IgD-negative memory B cell (primary cell): ENCODE data around the gene TENM3. TPM values are rescaled to one million over a fixed set of nuclear protein-coding genes. Genes with fewer than 3 reads are reported as not detected.
A peak's percentile ranks its signal among the peaks of the same experiment; 100 is the strongest.

Experiments used
- H3K27ac Mint-ChIP-seq, 3 donors: one replicate each; pipeline ENCODE4 v1.8.0; 2020 to 2022; ENCODE audit warnings: mild to moderate bottlenecking in 3 of 3, mixed read lengths in 3 of 3, moderate library complexity in 1 of 3
- H3K27me3 Mint-ChIP-seq: one replicate; pipeline ENCODE4 v1.8.0; 2021; ENCODE audit warnings: mixed read lengths
- H3K36me3 Mint-ChIP-seq: one replicate; pipeline ENCODE4 v1.8.0; 2020; ENCODE audit warnings: mild to moderate bottlenecking, mixed read lengths
- H3K4me1 Mint-ChIP-seq, 3 donors: one replicate each; pipeline ENCODE4 v1.8.0; 2020 to 2022; ENCODE audit warnings: mixed read lengths in 3 of 3, mild to moderate bottlenecking in 1 of 3
- H3K4me3 Mint-ChIP-seq, 4 donors: one replicate each; pipeline ENCODE4 v1.8.0; 2020 to 2022; ENCODE audit warnings: mild to moderate bottlenecking in 4 of 4, mixed read lengths in 4 of 4, moderate library complexity in 3 of 4
- H3K9me3 Mint-ChIP-seq, 3 donors: one replicate each; pipeline ENCODE4 v1.8.0; 2020 to 2021; ENCODE audit warnings: mixed read lengths in 3 of 3, mild to moderate bottlenecking in 1 of 3
- polyA plus RNA-seq: library from polyadenylated mRNA; unstranded; fragments of 300-500 nt; fragmentation: Illumina TruSeq; gene quantifications from one replicate; pipeline ENCODE4 v1.2.3, GENCODE V29; 2021

The TENM3 gene
- polyA plus RNA-seq, 1 donor from 2014 or later = not detected

DNA sequence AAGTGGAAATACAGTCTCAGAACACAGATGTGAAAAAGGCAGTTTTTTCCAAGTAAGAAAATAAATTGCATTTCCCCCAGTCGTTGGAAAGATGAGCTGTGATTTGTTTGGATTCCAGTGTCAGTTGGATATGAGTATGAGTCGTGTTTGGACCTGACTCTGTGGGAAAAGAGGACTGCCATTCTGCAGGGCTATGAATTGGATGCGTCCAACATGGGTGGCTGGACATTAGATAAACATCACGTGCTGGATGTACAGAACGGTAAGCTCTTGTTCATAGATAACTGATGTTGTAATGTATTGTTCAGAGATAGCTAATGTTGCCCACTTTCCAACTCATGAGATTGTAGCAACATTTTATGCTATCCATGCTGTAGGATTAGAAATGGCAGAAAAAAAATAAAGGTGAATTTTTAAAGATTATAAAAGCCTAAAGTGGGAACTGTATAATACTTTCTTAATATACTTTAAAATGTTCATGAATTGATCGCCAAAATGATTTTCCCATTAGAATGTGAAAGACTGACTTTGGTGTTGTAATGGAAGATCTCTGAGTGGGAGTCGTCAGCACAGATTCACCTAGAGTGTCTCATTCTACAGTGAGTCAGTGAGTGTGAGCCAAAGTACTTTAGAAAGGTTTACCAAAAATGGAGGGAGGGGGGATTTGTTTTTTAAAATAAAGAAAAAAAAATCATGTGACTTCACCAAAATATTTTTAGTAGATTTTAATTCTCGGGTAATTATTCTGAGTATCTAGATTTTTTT, 495.3 kb downstream of the TENM3 start:
- Mint-ChIP-seq H3K4me1 (no peaks in the 10 kb centered on the region), H3K27ac (no peak overlapping the region), H3K4me3 (no peak overlapping the region), H3K36me3 (no peaks in the 10 kb centered on the region), H3K27me3 (no peaks in the 10 kb centered on the region), H3K9me3 (no peaks in the 10 kb centered on the region)

DNA sequence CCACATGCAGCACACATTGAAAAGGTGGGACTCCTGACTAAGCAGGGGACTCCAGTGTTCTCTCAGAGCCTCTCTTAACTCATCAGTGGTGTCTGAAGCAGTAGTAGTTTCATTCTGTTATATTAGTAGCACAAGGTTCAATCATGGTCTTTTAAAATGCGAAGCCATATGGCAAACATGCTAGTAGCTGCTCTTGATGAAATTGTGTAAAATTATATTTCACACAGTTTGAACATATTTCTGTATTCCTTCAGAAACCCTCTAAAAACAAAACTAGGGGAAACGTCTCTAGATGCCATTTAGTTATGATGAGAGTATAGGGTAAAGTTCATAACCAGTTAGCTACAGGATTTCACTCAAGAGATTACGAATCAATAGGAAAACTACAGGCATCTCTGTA, 497.1 kb downstream of the TENM3 start:
- Mint-ChIP-seq H3K27ac (no peak overlapping the region), H3K4me1 (no peaks in the 10 kb centered on the region), H3K36me3 (no peaks in the 10 kb centered on the region), H3K27me3 (no peaks in the 10 kb centered on the region), H3K9me3 (no peaks in the 10 kb centered on the region), H3K4me3 (no peak overlapping the region)

- H3K4me1 Mint-ChIP-seq = no peaks in the 10 kb centered on the region
- H3K36me3 Mint-ChIP-seq = no peaks in the 10 kb centered on the region
- no peaks in the 10 kb centered on the region for H3K27me3 Mint-ChIP-seq
- no peak overlapping the region for H3K27ac Mint-ChIP-seq
- H3K4me3 Mint-ChIP-seq = no peak overlapping the region
- peaks cover 0 to 3% (median 0%) of the 10 kb centered on the region in 3 donors for H3K9me3 Mint-ChIP-seq
These were observed 497.9 kb downstream of the TENM3 start for GRCh38 chr4:182741054-182741453.

GRCh38 chr4:182741914-182742313, 498.7 kb downstream of the TENM3 start:
- no peaks in the 10 kb centered on the region for H3K27me3 Mint-ChIP-seq
- H3K27ac Mint-ChIP-seq = no peak overlapping the region
- no peaks in the 10 kb centered on the region for H3K4me1 Mint-ChIP-seq
- H3K36me3 Mint-ChIP-seq = no peaks in the 10 kb centered on the region
- peaks cover 0 to 5% (median 0%) of the 10 kb centered on the region in 3 donors for H3K9me3 Mint-ChIP-seq
- peak overlapping the region in 1 of 4 donors; percentile 29 for H3K4me3 Mint-ChIP-seq

DNA sequence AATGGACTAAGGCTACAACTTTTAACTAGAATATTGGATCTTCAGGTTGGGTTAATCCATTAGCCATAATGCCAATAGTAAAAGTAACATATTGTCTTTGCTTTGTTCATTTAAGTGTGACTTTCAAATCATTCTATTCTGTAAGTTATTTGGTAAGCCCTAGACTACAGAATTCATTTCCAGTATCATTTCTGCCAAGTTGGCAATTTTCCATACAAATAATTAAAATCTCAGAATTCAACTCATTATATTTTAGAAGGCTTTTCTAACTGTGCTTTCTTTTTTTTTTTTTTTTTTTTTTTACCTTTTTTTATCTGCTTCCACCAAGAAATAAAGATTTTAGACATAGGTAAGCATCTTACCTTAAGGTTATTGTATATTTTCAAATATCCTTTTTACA, 500.6 kb downstream of the TENM3 start:
- H3K27ac Mint-ChIP-seq = no peak overlapping the region
- H3K36me3 Mint-ChIP-seq = no peaks in the 10 kb centered on the region
- no peaks in the 10 kb centered on the region for H3K4me1 Mint-ChIP-seq
- H3K9me3 Mint-ChIP-seq = peaks cover 0 to 5% (median 0%) of the 10 kb centered on the region in 3 donors
- no peaks in the 10 kb centered on the region for H3K27me3 Mint-ChIP-seq
- H3K4me3 Mint-ChIP-seq = no peak overlapping the region

DNA sequence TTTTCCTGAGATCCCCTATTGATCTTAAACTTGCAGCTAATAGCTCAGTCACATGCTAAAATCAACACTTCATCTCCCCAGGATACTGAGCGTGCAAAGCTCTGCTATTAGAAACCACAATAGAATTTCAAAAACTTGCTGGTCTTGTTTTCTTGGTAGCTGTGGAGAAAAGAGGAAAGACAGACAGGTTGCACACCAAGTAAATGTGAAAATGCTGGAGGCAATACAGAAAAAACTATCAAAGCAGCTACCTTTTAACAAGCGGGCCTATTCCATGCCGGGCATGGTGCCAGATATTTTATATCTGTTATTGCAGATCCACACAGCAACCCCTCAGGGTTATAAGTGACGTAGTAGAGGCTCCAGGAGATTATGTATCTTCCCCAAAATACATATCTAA, 502.0 kb downstream of the TENM3 start:
- Mint-ChIP-seq H3K4me1 (no peaks in the 10 kb centered on the region), H3K27me3 (no peaks in the 10 kb centered on the region), H3K36me3 (no peaks in the 10 kb centered on the region), H3K4me3 (no peak overlapping the region), H3K27ac (no peak overlapping the region), H3K9me3 (peaks cover 0 to 5% (median 0%) of the 10 kb centered on the region in 3 donors)

- H3K36me3 Mint-ChIP-seq = no peaks in the 10 kb centered on the region
- peaks cover 0 to 5% (median 0%) of the 10 kb centered on the region in 3 donors for H3K9me3 Mint-ChIP-seq
- no peaks in the 10 kb centered on the region for H3K27me3 Mint-ChIP-seq
- no peak overlapping the region for H3K4me3 Mint-ChIP-seq
- no peaks in the 10 kb centered on the region for H3K4me1 Mint-ChIP-seq
- H3K27ac Mint-ChIP-seq = no peak overlapping the region
These were observed 503.7 kb downstream of the TENM3 start for GRCh38 chr4:182746876-182747275.

DNA sequence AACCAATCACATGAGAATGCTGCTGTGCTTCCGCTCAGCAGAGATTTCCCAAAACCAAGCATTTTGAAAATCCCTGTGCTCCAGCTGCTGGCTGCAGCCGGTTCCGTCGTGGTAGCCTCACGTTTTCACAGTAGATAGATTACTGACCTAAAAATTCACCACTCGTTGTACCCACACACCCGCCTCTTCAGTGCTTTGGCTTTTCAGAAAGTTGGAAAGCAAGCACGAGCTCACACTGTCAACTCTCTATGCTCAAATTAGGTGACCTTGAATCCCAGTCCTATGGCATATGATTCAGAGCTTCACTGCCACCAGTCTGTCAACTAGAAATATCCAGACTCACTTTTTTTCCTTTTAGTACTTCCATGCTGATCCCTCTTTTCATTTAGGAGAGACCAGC, 505.1 kb downstream of the TENM3 start:
- no peaks in the 10 kb centered on the region for H3K27me3 Mint-ChIP-seq
- H3K4me1 Mint-ChIP-seq = no peaks in the 10 kb centered on the region
- H3K9me3 Mint-ChIP-seq = peaks cover 0 to 5% (median 0%) of the 10 kb centered on the region in 3 donors
- no peak overlapping the region for H3K4me3 Mint-ChIP-seq
- no peak overlapping the region for H3K27ac Mint-ChIP-seq
- H3K36me3 Mint-ChIP-seq = no peaks in the 10 kb centered on the region

GRCh38 chr4:182748949-182749348, 505.7 kb downstream of the TENM3 start:
- Mint-ChIP-seq H3K27ac (no peak overlapping the region), H3K4me1 (no peaks in the 10 kb centered on the region), H3K4me3 (no peak overlapping the region), H3K9me3 (peaks cover 0 to 5% (median 0%) of the 10 kb centered on the region in 3 donors), H3K36me3 (no peaks in the 10 kb centered on the region), H3K27me3 (no peaks in the 10 kb centered on the region)

- H3K27me3 Mint-ChIP-seq = no peaks in the 10 kb centered on the region
- H3K9me3 Mint-ChIP-seq = peaks cover 0 to 5% (median 0%) of the 10 kb centered on the region in 3 donors
- no peaks in the 10 kb centered on the region for H3K4me1 Mint-ChIP-seq
- no peak overlapping the region for H3K27ac Mint-ChIP-seq
- no peak overlapping the region for H3K4me3 Mint-ChIP-seq
- no peaks in the 10 kb centered on the region for H3K36me3 Mint-ChIP-seq
These were observed 506.5 kb downstream of the TENM3 start for GRCh38 chr4:182749667-182750167.

DNA sequence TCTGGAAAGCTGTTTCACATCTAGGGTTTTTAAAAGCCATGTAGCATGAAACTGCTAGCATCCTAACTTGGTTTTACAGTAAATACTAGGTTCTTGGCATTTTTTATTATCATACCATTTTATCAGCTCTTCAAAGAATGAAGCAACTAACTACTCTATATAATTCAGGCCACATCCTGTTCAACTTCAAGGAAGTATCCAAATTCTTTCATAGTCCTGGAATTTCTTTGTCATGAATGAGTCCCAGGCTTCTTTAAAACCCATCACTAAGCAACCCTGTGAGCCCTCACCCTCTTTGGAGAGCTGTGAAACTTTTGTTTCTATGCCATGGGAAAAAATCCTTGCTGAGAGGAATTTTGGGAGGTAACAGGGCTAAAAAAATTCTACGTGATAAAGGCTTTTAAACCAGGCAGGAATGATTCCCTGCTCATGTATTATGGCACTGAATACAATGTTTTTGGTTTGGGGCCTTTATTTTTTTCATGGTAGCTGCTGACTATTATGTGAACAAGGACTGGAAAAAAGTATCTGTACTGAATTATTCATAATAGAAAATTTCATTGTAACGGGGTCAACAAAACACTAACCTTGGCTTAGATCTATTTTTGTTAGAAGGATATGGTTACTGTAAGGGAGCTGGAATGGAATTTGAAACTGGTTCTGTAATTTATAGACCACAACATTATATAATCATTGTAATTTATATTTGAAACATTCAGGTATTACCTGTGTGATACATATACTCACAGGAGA, 509.1 kb downstream of the TENM3 start:
- H3K36me3 Mint-ChIP-seq = no peaks in the 10 kb centered on the region
- H3K4me3 Mint-ChIP-seq = no peak overlapping the region
- H3K27me3 Mint-ChIP-seq = no peaks in the 10 kb centered on the region
- no peak overlapping the region for H3K27ac Mint-ChIP-seq
- no peaks in the 10 kb centered on the region for H3K4me1 Mint-ChIP-seq
- no peaks in the 10 kb centered on the region for H3K9me3 Mint-ChIP-seq

GRCh38 chr4:182754895-182755294, 511.7 kb downstream of the TENM3 start:
- peaks cover 0 to 2% (median 0%) of the 10 kb centered on the region in 3 donors for H3K9me3 Mint-ChIP-seq
- no peak overlapping the region for H3K4me3 Mint-ChIP-seq
- H3K4me1 Mint-ChIP-seq = no peaks in the 10 kb centered on the region
- no peak overlapping the region for H3K27ac Mint-ChIP-seq
- H3K36me3 Mint-ChIP-seq = no peaks in the 10 kb centered on the region
- H3K27me3 Mint-ChIP-seq = peaks cover 2% of the 10 kb centered on the region

DNA sequence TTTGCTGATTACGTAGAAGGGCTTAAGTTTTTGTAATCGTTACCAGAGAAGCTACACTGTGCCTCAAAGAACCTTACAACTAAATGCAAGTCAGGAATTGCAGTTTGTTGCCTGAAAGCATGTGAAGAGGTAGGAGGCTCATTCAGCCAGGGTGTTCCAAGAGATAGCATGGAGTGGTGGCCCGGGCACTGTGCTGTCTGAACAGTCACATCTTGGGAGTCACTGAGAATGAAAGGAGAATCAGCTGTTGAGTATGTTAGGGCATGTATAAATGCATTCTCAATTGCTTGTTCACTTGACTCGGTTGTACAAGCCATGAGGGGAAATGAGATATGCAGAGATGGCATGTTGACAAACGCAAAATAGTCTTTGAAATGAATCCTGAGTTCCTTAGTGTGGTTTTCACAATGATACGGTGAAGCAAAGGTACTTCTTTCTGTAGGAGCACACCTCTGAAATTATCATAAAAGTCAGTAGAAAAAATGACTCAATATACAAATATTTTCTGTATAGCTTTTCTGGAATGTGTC, 513.0 kb downstream of the TENM3 start:
- Mint-ChIP-seq H3K27ac (no peak overlapping the region), H3K9me3 (peaks cover 0 to 2% (median 0%) of the 10 kb centered on the region in 3 donors), H3K4me1 (no peaks in the 10 kb centered on the region), H3K27me3 (peaks cover 3% of the 10 kb centered on the region), H3K4me3 (no peak overlapping the region), H3K36me3 (no peaks in the 10 kb centered on the region)

- H3K4me1 Mint-ChIP-seq = no peaks in the 10 kb centered on the region
- no peaks in the 10 kb centered on the region for H3K36me3 Mint-ChIP-seq
- no peak overlapping the region for H3K4me3 Mint-ChIP-seq
- H3K27ac Mint-ChIP-seq = no peak overlapping the region
- peaks cover 3% of the 10 kb centered on the region for H3K27me3 Mint-ChIP-seq
- H3K9me3 Mint-ChIP-seq = peaks cover 0 to 2% (median 0%) of the 10 kb centered on the region in 3 donors
These were observed 515.1 kb downstream of the TENM3 start for GRCh38 chr4:182758273-182758672.

DNA sequence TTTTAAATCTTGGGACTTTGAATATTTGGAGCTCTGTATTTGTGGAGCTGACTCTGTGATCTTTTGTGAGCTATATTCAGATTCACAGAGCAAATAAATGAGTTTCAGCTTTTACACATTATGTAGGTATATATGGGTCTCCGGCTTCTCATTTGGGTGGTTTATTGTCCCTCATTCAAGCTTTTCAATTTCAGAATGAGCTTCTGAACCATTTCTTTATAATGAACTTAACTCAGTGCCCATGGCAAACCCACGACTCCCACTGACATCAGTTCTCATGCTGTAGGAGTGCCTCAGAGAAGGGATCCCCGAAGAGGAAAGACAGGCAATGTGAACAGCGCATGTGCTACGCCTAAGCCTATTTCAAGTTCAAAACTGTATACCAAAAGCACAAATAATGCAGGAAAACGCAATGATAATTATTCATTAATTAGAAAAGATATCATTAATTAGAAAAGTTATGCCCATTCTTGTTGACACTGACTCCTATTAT, 517.4 kb downstream of the TENM3 start:
- peaks cover 5% of the 10 kb centered on the region for H3K27me3 Mint-ChIP-seq
- no peaks in the 10 kb centered on the region for H3K36me3 Mint-ChIP-seq
- H3K9me3 Mint-ChIP-seq = peaks cover 0 to 2% (median 0%) of the 10 kb centered on the region in 3 donors
- H3K4me3 Mint-ChIP-seq = no peak overlapping the region
- H3K4me1 Mint-ChIP-seq = no peaks in the 10 kb centered on the region
- no peak overlapping the region for H3K27ac Mint-ChIP-seq
